Renal cortical epithelial cell (primary cell): ENCODE data around the gene MXI1. TPM values are rescaled to one million over a fixed set of nuclear protein-coding genes. Genes with fewer than 3 reads are reported as not detected.
"Not testable (repeated sequence)": the region's sequence is repeated elsewhere in the genome, so short reads cannot be mapped to it uniquely, and the experiment has no call there.

Source experiments
- DNase-seq: peaks from one replicate; pipeline ENCODE4 v3.0.0-alpha.2; 2011; ENCODE audit warnings: low read depth
- total RNA-seq: library from RNA; depleted of rRNA; stranded (reverse); fragments of >200 nt; gene quantifications from 2 replicates; pipeline ENCODE4 v1.2.3, GENCODE V29; 2014

MXI1 gene
- total RNA-seq, 1 donor from 2014 or later, result 37.2 TPM

DNA sequence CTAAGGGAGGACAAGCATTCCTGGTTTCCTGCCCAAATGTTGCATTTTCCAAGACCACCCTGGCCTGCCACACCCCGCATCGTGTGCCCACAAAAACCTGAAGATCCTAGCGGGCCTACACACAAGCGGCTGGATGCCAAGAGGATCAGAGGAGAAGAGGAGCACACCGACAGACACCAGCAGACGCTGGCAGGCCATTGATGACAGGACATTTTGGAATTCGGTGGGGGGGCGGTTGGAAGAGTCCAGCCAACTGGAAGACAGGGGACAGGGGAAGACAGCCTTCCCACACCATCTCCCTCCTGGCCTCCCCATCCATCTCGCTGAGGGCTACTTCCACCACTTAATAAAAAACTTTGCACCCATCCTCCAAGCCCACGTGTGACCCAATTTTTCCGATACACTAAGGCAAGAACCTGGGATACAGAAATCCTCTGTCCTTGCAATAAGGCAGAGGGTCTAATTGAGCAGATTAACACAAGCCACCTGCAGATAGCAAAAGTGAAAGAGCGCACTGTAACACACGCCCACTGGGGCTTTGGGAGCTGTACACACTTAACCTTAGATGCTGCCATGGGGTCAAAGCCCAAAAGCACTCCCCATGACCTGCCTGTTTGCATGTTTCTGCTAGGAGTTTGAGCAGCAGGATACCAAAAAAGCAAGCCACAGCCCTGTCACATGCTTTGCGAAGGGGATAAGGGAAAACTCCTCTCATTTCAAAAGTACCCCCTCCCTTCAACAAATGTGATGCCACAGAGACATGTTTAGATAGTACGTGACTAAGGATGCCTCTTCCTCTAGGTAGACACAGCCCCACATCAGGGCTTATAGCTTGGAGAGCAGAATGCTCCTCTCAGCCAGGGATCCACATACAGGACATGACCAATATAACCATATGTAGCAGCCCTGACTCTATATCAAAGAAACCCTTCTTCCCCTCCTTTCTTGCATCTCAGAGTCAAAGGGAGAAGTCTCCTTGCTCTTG lies 110.8 kb downstream of the MXI1 start:
- no peak for DNase-seq

DNA sequence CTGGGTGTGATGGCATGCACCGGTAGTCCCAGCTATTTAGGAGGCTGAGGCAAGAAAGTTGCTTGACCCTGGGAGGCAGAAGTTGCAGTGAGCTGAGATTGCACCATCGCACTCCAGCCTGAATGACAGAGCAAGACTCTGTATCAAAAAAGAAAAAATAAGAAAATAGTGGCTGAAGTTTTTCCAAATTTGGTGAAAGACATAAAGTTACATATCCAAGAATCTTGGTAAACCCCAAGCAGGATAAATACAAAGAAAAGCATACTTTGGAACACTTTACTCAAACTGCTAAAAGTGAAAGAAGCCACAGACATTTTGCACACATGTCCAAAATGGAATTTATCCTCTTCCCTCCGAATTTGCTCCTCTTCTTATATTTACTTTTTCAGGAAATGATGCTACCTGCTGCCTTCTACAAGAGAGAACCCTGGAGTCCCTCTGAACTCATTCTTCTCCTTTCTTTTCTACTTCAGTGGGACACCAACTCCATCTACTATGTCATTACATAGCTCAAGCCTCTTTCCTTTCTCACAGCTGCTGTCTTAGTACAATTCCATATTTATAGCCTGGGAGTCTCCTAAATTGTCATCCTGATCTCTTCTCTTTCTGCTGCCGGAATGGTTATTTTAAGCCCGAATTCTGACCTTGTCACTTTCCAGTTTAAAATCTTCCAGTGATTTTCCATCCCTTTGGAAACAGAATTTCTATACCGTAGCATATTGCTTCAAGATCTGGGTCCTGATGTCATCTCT lies 114.6 kb downstream of the MXI1 start:
- DNase-seq, result no peak

DNA sequence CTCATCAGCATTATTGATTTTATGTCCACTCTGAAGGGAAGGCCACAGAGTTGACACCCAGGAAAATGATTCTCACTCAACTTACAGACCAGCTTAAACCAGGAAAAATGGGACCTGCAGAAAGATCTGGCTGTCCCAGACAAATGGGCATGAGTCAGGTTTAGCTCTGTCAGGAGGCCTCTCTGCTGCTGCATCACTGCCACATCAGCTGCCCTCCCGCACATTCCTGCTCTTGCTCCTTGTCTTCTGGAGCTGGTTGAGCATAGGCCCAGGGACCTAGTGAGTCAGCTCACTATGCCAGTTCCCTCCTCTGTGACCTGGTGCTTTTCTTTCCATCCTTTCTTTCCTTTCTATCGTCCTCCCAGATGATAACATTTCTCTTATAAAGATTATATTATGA lies 116.1 kb downstream of the MXI1 start:
- DNase-seq, result peak; percentile 79

DNA sequence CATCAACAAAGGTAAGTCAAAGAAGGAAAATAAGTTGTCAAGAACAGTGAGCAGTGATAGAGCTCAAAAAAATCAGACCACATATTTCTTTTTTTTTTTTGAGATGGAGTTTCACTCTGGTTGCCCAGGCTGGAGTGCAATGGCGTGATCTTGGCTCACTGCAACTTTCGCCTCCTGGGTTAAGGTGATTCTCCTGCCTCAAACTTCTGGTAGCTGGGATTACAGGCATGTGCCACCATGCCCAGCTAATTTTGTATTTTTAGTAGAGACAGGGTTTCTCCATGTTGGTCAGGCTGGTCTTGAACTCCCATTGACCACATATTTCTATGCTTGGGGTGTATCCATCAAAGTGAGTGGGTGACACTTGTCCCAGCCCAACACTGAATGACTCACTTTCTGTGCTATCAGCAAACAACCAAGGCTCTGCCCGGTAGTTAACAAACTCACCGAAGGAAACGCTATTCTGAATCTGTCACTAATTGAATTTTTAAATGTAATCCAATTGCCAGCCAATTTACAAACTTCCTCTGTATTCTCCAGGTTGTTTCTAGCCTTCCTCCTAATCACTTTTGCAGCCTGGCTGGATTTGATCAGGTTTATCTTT lies 116.9 kb downstream of the MXI1 start:
- DNase-seq, result peak; percentile 39

DNA sequence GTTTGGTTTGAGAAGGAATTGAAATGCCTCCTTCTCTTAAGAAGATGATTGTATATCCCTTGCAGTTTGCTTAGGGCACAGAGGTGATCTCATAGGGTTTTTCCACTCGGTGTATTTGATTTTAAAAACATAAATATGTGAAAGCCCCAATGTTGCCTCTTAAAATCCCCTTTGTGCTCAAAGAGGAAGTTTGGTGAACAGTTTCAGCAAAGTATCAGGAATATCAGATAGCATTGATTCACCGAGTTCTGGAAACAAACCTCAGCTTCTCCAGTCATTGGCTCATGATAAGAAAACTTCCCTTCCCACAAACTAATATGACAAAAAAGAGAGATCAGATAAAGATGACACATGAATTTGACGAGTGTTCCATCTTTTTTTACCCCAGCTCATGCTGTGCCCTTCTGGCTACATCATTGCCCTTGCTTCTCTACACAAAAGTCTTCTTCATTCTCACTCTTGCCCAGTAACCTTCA lies 117.4 kb downstream of the MXI1 start:
- no peak for DNase-seq

DNA sequence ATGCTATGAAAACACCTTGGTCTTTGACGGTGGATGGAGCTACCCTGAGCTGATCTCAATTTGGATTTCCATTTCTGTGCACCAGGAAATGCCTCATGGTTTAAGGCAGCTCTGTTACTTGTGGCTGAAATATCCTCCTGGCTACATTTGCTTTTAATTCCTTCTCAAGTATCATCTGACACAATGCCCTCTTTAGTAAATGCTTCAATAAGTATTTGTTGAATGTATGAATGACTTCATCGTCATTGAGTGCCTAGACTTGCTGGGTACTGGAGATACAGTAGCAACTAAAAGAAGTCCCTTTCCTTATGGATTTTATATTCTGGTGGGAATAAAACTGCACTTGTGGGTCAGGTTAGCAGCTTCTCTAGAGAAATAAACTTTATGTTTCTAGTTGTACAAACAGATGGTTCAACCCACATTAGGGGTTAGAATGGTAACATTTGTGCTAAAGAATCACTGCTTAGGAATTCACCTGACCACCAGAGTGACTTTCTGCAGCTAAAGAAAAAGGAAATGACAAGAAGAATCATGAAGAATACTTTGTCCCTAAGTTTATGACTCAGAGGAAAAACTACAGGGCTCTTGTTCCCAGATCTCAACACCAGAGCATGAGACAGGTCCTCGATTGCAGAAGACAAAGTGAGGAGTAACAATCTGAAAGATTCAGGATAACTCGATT lies 119.1 kb downstream of the MXI1 start:
- peak; percentile 92 for DNase-seq

DNA sequence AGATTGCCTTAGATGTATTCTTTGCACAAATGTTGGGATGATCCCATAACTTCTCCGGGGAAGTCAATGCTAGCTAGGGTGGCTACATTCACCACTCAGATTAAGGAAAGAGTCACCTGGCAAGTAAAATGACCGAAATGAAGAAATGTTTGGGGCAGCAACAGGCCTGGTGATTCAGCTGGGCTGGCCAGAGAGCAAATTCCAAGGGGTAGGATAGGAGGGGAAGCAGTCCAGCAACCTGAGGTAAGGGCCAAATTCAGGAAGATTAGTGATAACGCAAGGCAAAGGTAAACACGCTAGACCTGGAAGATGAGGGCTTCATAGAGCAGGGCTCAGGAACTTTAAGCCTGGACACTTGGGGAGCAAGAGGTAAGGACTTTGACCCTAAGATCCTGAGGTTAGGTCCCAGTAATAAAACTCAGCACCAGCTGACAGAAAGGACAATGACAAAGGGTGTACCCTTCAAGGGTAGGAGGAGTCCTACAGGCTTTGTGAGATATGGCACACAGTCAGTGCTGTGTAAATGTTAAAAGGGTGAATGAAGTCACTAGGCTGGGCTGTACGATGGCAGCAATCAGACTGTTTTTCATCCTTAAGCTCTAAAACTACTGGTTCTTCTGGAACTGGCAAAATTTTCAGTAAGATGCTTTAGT lies 120.0 kb downstream of the MXI1 start:
- no peak for DNase-seq

DNA sequence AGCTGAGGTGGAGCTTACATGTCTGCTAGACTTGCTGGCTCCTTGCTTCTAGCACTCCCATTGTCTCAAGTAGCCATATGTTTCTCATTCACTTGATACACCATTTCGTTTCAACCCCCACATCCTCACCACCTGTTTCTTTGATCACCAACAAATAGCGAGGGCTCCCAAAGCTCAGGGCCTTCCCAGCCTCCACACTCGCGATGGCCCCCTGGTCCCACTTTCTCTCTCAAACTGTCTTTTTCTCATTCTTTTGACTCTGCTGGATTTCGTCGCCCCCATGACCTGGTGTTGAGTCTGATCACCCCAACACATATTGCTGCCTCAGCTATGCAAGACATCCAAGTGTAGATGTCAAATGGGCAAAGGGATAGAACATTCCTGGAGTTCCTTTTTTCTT lies 123.3 kb downstream of the MXI1 start:
- no peak for DNase-seq

DNA sequence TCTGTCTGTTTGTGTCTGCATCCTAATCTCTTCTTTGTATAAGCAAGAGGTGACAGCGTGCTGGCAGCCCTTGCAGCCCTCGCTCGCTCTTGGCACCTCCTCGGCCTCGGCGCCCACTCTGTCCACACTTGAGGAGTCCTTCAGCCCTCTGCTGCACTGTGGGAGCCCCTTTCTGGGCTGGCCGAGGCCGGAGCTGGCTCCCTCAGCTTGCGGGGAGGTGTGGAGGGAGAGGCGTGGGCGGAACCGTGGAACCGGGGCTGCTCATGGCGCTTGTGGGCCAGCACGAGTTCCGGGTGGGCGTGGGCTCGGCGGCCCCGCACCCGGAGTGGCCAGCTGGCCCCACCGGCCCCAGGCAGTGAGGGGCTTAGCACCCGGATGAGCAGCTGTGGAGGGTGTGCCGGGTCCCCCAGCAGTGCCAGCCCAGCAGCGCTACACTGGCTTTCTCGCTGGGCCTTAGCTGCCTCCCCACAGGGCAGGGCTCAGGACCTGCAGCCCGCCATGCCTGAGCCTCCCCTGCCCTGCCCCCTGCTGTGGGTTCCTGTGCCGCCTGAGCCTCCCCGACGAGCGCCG lies 123.9 kb downstream of the MXI1 start:
- DNase-seq, result not testable (repeated sequence)

DNA sequence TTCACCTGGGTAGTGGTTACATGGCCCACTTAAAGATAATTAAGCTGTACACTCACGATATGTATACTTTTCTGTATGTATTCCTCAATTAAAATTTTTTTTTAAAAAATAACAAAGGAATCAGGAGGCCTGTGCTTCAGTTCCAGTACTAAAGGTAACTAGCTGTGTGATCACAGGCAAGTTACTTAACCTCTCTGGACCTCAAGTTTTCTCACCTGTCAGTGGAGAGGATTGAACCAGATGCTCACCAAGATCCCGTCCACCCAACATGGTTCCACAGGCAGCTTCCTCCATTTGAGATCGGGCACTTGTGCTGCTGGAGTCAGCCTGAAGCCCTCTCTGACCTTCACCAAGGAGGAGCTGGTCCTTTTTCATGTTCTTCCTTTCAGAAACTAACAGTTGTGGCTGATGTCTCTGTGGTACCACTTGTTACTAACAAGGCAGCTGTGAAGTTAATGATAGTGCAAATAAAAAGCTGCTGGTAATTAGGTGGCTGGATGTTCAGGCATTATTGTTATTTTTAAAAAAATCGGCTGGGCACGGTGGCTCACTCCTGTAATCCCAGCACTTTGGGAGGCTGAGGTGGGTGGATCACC lies 126.8 kb downstream of the MXI1 start:
- no peak for DNase-seq

DNA sequence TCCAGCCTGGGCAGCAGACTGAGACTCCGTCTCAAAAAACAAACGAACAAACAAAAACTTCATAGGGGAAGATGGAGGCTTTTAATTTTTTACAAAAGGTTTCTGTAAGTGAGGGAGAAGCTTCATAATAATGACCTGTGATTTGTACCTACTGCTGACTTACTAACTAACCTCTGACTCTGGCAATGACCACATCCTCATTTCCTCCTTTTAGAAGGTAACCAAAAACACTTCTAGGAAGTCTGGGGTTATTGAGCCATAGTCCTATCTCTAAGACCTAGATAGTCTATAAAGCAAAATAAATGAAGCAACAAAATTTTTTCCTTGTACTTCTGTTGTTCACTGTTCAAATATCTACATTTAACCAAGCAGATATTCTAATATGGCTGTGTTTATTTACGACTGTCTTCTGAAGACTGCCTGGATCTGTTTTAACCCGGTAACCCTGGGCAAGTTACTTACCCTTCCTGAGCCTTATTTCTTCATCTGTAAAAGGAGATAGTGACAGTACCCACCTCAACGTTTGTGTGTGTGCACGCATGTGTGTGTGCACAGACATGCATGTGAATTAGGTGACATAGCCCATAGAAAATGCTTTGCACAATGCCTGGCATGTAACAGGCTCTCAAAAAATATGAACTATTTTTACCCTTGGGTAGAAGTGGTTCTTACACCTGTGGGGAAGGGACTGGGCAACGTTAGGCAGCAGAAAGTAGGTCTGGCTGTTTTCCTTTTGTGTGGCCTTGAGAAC lies 128.1 kb downstream of the MXI1 start:
- no peak for DNase-seq

DNA sequence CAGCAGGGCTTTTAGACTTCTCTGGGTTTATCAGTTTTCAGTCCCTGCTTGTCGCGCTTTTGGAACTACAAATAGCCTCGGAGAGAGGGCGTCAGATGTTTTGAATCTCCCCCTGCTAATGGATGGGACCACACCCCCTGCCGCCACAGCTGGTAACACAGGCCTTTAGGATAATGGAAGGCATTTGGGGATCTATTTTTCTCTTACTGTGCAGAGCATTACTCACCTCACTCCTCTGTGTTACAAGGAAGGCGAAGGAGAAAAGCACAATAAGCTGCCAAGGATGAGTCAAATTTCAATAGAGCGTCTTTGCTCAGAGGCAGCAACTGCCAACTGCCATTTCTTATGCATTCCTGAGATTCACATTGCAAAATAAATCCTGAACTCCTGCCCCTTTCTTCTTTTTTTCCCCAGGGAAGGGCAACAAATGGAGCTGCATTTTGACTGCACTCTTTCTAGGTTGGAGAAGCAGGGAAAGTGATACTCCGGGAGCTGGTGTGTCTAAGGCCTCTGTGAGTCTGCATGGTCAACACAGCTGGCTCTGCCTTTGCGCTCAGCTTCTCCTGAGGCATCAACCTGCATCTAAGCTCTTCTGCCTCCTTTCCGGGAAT lies 128.8 kb downstream of the MXI1 start:
- DNase-seq, result peak; percentile 97

Other genes with a start within 250 kb of the MXI1 start
- gene ADD3, start 199.6 kb upstream of the MXI1 start, total RNA-seq, result 152 and 341 TPM in 2 replicates
- 9.7 and 19.8 TPM in 2 replicates for gene SMNDC1, start 97.3 kb downstream of the MXI1 start, total RNA-seq